HepG2 (cell line): Measurements from ENCODE around the gene TPBGL. TPM values are rescaled to one million over a fixed set of nuclear protein-coding genes. Genes with fewer than 3 reads are reported as not detected.

Experiments used
- ADNP ChIP-seq: sonication (generic); formaldehyde crosslinking; IDR thresholded peaks from 2 replicates; pipeline ENCODE4 v1.4.0; 2020; ENCODE audit warnings: missing genetic modification reagents
- CSRNP2 ChIP-seq: sonication (generic); formaldehyde crosslinking; conservative IDR thresholded peaks from 2 replicates; pipeline ENCODE4 v1.8.0; 2022; ENCODE audit warnings: low read depth, missing genetic modification reagents
- ELF3 ChIP-seq: IDR thresholded peaks from 2 replicates; pipeline ENCODE4 v1.6.1; 2016; ENCODE audit warnings: missing genetic modification reagents, missing compliant biosample characterization
- ISL2 ChIP-seq: sonication (generic); formaldehyde crosslinking; IDR thresholded peaks from 2 replicates; pipeline ENCODE4 v1.5.0; 2020; ENCODE audit warnings: missing genetic modification reagents
- JUN ChIP-seq: sonication (generic); formaldehyde crosslinking; IDR thresholded peaks from 2 replicates; pipeline ENCODE4 v1.4.0; 2020; ENCODE audit warnings: mild to moderate bottlenecking, missing genetic modification reagents
- KIAA2018 ChIP-seq: sonication (generic); formaldehyde crosslinking; IDR thresholded peaks from 2 replicates; pipeline ENCODE4 v1.5.0; 2020; ENCODE audit warnings: mild to moderate bottlenecking, missing genetic modification reagents, borderline replicate concordance
- KLF11 ChIP-seq: IDR thresholded peaks from 2 replicates; pipeline ENCODE4 v1.6.1; 2016; ENCODE audit warnings: missing compliant biosample characterization
- MTA1 ChIP-seq: sonication (generic); formaldehyde crosslinking; IDR thresholded peaks from 2 replicates; pipeline ENCODE4 v1.4.0; 2020; ENCODE audit warnings: missing genetic modification reagents, mild to moderate bottlenecking, borderline replicate concordance
- MXD1 ChIP-seq: sonication (generic); formaldehyde crosslinking; IDR thresholded peaks from 2 replicates; pipeline ENCODE4 v1.4.0; 2020; ENCODE audit warnings: mild to moderate bottlenecking, missing genetic modification reagents
- SPEN ChIP-seq: sonication (generic); formaldehyde crosslinking; IDR thresholded peaks from 2 replicates; pipeline ENCODE4 v1.5.1; 2020; ENCODE audit warnings: low read depth, mild to moderate bottlenecking, missing genetic modification reagents
- TCF7L2 ChIP-seq: IDR thresholded peaks from 2 replicates; pipeline ENCODE4 v1.6.1; 2011; ENCODE audit warnings: mild to moderate bottlenecking, low read depth, low read length, moderate library complexity
- ZBTB3 ChIP-seq: sonication (generic); formaldehyde crosslinking; IDR thresholded peaks from 2 replicates; pipeline ENCODE4 v1.4.0; 2020; ENCODE audit warnings: low read depth, mild to moderate bottlenecking, moderate library complexity, missing genetic modification reagents, borderline replicate concordance
- ZBTB46 ChIP-seq: sonication (generic); formaldehyde crosslinking; IDR thresholded peaks from 2 replicates; pipeline ENCODE4 v1.4.0; 2020; ENCODE audit warnings: mild to moderate bottlenecking, missing genetic modification reagents, borderline replicate concordance
- ZFP36 ChIP-seq: fragments of 150-350 bp; IDR thresholded peaks from 2 replicates; pipeline ENCODE4 v1.6.1; 2018; ENCODE audit warnings: borderline replicate concordance, low read length, low read depth; ENCODE audit not compliant: partially characterized antibody
- ZNF337 ChIP-seq: sonication (generic); formaldehyde crosslinking; IDR thresholded peaks from 2 replicates; pipeline ENCODE4 v1.5.1; 2020; ENCODE audit warnings: missing genetic modification reagents, low read depth, mild to moderate bottlenecking, borderline replicate concordance
- ZNF430 ChIP-seq: sonication (generic); formaldehyde crosslinking; IDR thresholded peaks from 2 replicates; pipeline ENCODE4 v1.9.0; 2021; ENCODE audit warnings: mild to moderate bottlenecking, missing genetic modification reagents
- ZNF557 ChIP-seq: sonication (generic); formaldehyde crosslinking; IDR thresholded peaks from 2 replicates; pipeline ENCODE4 v1.4.0; 2020; ENCODE audit warnings: missing genetic modification reagents
- ZNF878 ChIP-seq: sonication (generic); formaldehyde crosslinking; IDR thresholded peaks from 2 replicates; pipeline ENCODE4 v1.8.1; 2023; ENCODE audit warnings: mild to moderate bottlenecking, missing genetic modification reagents, moderate library complexity
- polyA plus RNA-seq, 8 experiments: library from polyadenylated mRNA; depleted of rRNA in 3 of 8; stranded (reverse) in 7 of 8; unstranded in 1 of 8; fragments of >200 nt; fragmentation: Illumina TruSeq in 4 of 8; extraction: Trizol in 4 of 8; gene quantifications; 2 replicates each; pipeline versions ENCODE4 v1.2.1 to v1.2.3, GENCODE V29; 2011 to 2016; ENCODE audit warnings: low read depth in 4 of 8, missing spikeins in 1 of 8, mixed read lengths in 1 of 8; ENCODE audit not compliant: insufficient read depth in 1 of 8
- total RNA-seq, 5 experiments: library from RNA; depleted of rRNA; stranded (reverse); fragments of >200 nt; fragmentation: Illumina TruSeq; extraction: Trizol; gene quantifications; 2 replicates each; pipeline ENCODE4 v1.2.3, GENCODE V29; 2016; ENCODE audit warnings: low read depth in 1 of 5

TPBGL gene
- total and polyA plus RNA-seq, 2 of the 13 experiments (the other 11 are each of a cell fraction or from before 2014, with no cell fraction given) = not detected

- TF ChIP-seq ZBTB46 (CRISPR knock-in tag) (no peak), CSRNP2 (no peak), ZNF557 (CRISPR knock-in tag) (no peak), MXD1 (CRISPR knock-in tag) (no peak; the same call in 1 of the 2 replicates), ELF3 (CRISPR knock-in tag) (no peak), SPEN (no peak), ZNF337 (CRISPR knock-in tag) (no peak), ISL2 (CRISPR knock-in tag) (peak; percentile 73; the same call in 1 of the 2 replicates), KLF11 (CRISPR knock-in tag) (no peak), ADNP (CRISPR knock-in tag) (no peak), MTA1 (CRISPR knock-in tag) (peak; percentile 95), TCF7L2 (no peak), ZBTB3 (CRISPR knock-in tag) (no peak), ZNF430 (CRISPR knock-in tag) (no peak), JUN (CRISPR knock-in tag) (no peak), KIAA2018 (no peak), ZFP36 (no peak), ZNF878 (CRISPR knock-in tag) (no peak)
Observed at GRCh38 chr11:75204012-75204674, 36.4 kb upstream of the TPBGL start (continued).
